OCI-LY3 (cell line): Measurements from ENCODE around the gene KCTD15.

Source experiments
- EZH2phosphoT487 ChIP-seq: fragments of 200-600 bp; shearing (Covaris generic); IDR thresholded peaks from 2 replicates; pipeline ENCODE4 v1.6.1; 2018; ENCODE audit warnings: antibody characterized with exemption, mixed run types, low read depth
- TF ChIP-seq, protein P1 (sequence below): fragments of 200-600, 300-600 bp; sonication (generic); IDR thresholded peaks from 2 replicates; pipeline ENCODE4 v1.5.1; 2014; ENCODE audit warnings: antibody characterized with exemption, low read length, low read depth

DNA sequence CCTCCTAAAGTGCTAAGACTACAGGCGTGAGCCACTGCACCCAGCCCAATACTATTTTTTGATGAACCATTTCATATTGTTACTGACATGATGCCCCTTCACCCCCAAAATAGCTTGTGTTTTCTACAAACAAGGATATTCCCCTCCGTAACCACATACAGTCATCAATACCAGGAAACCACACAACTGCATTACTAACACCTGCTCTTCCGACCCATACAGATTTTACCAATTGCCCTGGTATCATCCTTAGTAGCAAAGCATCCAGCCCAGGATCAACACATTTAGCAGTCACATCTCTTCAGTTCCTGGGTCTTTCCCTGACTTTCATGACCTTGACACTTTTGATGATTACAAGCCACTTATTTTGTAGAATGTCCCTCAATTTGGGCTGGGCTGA, 33.6 kb downstream of the KCTD15 start:
- TF ChIP-seq, protein P1, sequence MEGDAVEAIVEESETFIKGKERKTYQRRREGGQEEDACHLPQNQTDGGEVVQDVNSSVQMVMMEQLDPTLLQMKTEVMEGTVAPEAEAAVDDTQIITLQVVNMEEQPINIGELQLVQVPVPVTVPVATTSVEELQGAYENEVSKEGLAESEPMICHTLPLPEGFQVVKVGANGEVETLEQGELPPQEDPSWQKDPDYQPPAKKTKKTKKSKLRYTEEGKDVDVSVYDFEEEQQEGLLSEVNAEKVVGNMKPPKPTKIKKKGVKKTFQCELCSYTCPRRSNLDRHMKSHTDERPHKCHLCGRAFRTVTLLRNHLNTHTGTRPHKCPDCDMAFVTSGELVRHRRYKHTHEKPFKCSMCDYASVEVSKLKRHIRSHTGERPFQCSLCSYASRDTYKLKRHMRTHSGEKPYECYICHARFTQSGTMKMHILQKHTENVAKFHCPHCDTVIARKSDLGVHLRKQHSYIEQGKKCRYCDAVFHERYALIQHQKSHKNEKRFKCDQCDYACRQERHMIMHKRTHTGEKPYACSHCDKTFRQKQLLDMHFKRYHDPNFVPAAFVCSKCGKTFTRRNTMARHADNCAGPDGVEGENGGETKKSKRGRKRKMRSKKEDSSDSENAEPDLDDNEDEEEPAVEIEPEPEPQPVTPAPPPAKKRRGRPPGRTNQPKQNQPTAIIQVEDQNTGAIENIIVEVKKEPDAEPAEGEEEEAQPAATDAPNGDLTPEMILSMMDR, result no peak
- no peak for TF ChIP-seq EZH2phosphoT487
